ENCODE measurements around the gene IL17C.

DNA sequence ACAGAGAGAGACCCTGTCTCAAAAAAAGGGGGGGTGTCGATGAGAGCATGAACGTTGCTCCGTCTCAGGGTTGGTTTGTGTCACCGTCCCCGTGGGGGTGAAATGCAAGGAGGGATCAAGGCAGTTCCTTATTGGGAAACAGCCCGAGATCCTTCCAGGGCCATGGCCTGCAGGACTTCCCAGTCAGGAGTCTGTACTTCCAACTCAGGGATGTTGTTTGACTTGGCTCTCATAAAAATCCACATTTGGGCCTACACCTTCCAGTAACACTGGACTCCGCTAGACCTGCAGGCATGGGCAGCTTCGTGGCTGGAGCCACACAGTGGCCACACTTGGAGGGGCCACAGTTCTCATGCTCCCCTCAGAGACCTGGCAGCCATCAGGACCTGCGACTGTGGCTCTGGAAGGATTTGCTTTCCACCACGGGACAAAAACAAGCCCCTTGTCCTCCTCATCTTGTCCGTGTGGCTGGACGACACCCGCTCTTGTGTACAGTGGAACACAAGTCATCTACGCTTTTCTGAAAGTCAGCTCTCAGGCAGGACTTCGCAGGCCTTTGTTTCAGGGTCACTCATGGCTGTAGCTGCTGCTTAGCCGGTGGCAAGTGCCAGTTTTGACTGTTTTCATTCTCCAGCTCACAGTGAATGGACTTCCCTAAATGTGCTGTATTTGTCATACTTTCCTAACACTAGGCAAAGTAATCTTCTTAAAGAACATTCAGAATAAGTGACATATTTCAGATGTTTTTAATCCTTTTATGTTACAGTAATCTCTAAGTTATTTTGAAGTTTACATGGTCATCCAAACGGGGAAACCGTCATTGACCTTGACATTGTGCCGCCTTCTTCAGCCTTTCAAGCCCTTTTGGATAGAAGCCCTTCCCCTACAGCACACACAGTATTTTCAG lies 24.2 kb upstream of the IL17C start:
- TF ChIP-seq, protein P1, sequence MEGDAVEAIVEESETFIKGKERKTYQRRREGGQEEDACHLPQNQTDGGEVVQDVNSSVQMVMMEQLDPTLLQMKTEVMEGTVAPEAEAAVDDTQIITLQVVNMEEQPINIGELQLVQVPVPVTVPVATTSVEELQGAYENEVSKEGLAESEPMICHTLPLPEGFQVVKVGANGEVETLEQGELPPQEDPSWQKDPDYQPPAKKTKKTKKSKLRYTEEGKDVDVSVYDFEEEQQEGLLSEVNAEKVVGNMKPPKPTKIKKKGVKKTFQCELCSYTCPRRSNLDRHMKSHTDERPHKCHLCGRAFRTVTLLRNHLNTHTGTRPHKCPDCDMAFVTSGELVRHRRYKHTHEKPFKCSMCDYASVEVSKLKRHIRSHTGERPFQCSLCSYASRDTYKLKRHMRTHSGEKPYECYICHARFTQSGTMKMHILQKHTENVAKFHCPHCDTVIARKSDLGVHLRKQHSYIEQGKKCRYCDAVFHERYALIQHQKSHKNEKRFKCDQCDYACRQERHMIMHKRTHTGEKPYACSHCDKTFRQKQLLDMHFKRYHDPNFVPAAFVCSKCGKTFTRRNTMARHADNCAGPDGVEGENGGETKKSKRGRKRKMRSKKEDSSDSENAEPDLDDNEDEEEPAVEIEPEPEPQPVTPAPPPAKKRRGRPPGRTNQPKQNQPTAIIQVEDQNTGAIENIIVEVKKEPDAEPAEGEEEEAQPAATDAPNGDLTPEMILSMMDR (IDR thresholded peaks at IDR 0.05; ENCODE audit: poor library complexity, severe bottlenecking) = no peak
- no peak for TF ChIP-seq RAD21 (conservative IDR thresholded peaks at IDR 0.05)
- TF ChIP-seq MXI1 (conservative IDR thresholded peaks at IDR 0.05; ENCODE audit: poor library complexity, severe bottlenecking) = no peak
- no peak for TF ChIP-seq EZH2 (IDR thresholded peaks at IDR 0.05; ENCODE audit: borderline replicate concordance, insufficient read depth, low read length, poor library complexity, severe bottlenecking)
- TF ChIP-seq SMC3 (conservative IDR thresholded peaks at IDR 0.05; ENCODE audit: poor library complexity) = no peak
- TF ChIP-seq, protein P2, sequence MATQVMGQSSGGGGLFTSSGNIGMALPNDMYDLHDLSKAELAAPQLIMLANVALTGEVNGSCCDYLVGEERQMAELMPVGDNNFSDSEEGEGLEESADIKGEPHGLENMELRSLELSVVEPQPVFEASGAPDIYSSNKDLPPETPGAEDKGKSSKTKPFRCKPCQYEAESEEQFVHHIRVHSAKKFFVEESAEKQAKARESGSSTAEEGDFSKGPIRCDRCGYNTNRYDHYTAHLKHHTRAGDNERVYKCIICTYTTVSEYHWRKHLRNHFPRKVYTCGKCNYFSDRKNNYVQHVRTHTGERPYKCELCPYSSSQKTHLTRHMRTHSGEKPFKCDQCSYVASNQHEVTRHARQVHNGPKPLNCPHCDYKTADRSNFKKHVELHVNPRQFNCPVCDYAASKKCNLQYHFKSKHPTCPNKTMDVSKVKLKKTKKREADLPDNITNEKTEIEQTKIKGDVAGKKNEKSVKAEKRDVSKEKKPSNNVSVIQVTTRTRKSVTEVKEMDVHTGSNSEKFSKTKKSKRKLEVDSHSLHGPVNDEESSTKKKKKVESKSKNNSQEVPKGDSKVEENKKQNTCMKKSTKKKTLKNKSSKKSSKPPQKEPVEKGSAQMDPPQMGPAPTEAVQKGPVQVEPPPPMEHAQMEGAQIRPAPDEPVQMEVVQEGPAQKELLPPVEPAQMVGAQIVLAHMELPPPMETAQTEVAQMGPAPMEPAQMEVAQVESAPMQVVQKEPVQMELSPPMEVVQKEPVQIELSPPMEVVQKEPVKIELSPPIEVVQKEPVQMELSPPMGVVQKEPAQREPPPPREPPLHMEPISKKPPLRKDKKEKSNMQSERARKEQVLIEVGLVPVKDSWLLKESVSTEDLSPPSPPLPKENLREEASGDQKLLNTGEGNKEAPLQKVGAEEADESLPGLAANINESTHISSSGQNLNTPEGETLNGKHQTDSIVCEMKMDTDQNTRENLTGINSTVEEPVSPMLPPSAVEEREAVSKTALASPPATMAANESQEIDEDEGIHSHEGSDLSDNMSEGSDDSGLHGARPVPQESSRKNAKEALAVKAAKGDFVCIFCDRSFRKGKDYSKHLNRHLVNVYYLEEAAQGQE (IDR thresholded peaks at IDR 0.05; ENCODE audit: borderline replicate concordance) = no peak
- TF ChIP-seq POLR2AphosphoS5 (IDR thresholded peaks at IDR 0.05) = no peak

Data from neural cell (in vitro differentiated cells).